WTC11 (cell line): ENCODE results near the gene ATP8B4. TPM values are rescaled to one million over a fixed set of nuclear protein-coding genes. Genes with fewer than 3 reads are reported as not detected.

Experiments
- ATAC-seq: fragments of 200-7000 bp; cut with Tn5 transposase; 2 replicates; pipeline ENCODE4 v1.10.0; 2021; ENCODE audit warnings: mild to moderate bottlenecking, moderate library complexity
- CTCF ChIA-PET: fragments of 300-600 bp; sonication (Branson Sonifier 250); formaldehyde crosslinking; loops from one replicate; lab custom pipeline; 2021; ENCODE audit warnings: antibody characterized with exemption; lab: Charles Lee
- POLR2A ChIA-PET: fragments of 350-600 bp; sonication (Branson Sonifier 250); formaldehyde crosslinking; loops from one replicate; lab custom pipeline; 2021; ENCODE audit warnings: antibody characterized with exemption; lab: Charles Lee
- DNase-seq: peaks from one replicate; pipeline ENCODE4 v3.0.0; 2021; ENCODE audit warnings: low spot score
- H3K27ac Mint-ChIP-seq: 2 replicates; pipeline ENCODE4 v1.8.0; 2021; ENCODE audit warnings: mixed read lengths
- H3K27me3 Mint-ChIP-seq: 2 replicates; pipeline ENCODE4 v1.8.0; 2021; ENCODE audit warnings: low read depth, mild to moderate bottlenecking, moderate library complexity, mixed read lengths
- H3K36me3 Mint-ChIP-seq: 2 replicates; pipeline ENCODE4 v1.8.0; 2021; ENCODE audit warnings: mixed read lengths
- H3K4me1 Mint-ChIP-seq: 2 replicates; pipeline ENCODE4 v1.8.0; 2022; ENCODE audit warnings: mixed read lengths
- H3K4me3 Mint-ChIP-seq: 2 replicates; pipeline ENCODE4 v1.8.0; 2021; ENCODE audit warnings: mild to moderate bottlenecking, moderate library complexity, mixed read lengths
- H3K9me3 Mint-ChIP-seq: 2 replicates; pipeline ENCODE4 v1.8.0; 2021; ENCODE audit warnings: mixed read lengths
- AFF4 ChIP-seq: sonication (generic); formaldehyde crosslinking; IDR thresholded peaks from 2 replicates; pipeline ENCODE4 v1.8.1; 2023; ENCODE audit warnings: mild to moderate bottlenecking, missing genetic modification reagents, borderline replicate concordance
- ATF3 ChIP-seq: sonication (generic); formaldehyde crosslinking; conservative IDR thresholded peaks from 2 replicates; pipeline ENCODE4 v1.8.1; 2022; ENCODE audit warnings: mild to moderate bottlenecking, missing genetic modification reagents
- CDX4 ChIP-seq: fragments of 250-450 bp; sonication (Bioruptor Pico); IDR thresholded peaks from 2 replicates; pipeline ENCODE4 v1.9.0; 2021; ENCODE audit warnings: moderate library complexity, mild to moderate bottlenecking, inconsistent platforms, borderline replicate concordance
- GABPB1 ChIP-seq: sonication (generic); formaldehyde crosslinking; IDR thresholded peaks from 2 replicates; pipeline ENCODE4 v1.8.1; 2023; ENCODE audit warnings: mild to moderate bottlenecking, missing genetic modification reagents
- IRF2 ChIP-seq: sonication (generic); formaldehyde crosslinking; IDR thresholded peaks from 2 replicates; pipeline ENCODE4 v1.8.0; 2022; ENCODE audit warnings: low read depth, missing genetic modification reagents, borderline replicate concordance
- KAT7 ChIP-seq: sonication (generic); formaldehyde crosslinking; IDR thresholded peaks from 2 replicates; pipeline ENCODE4 v1.8.1; 2023; ENCODE audit warnings: missing genetic modification reagents, mild to moderate bottlenecking, borderline replicate concordance
- MYBL2 ChIP-seq: sonication (generic); formaldehyde crosslinking; IDR thresholded peaks from 2 replicates; pipeline ENCODE4 v1.8.1; 2023; ENCODE audit warnings: mild to moderate bottlenecking, moderate library complexity, missing genetic modification reagents
- NFE2L1 ChIP-seq: sonication (generic); formaldehyde crosslinking; IDR thresholded peaks from 2 replicates; pipeline ENCODE4 v1.8.1; 2023; ENCODE audit warnings: missing genetic modification reagents
- NFYB ChIP-seq: sonication (generic); formaldehyde crosslinking; conservative IDR thresholded peaks from 2 replicates; pipeline ENCODE4 v1.8.0; 2022; ENCODE audit warnings: low read depth, missing genetic modification reagents
- SMAD3 ChIP-seq: sonication (generic); formaldehyde crosslinking; IDR thresholded peaks from 2 replicates; pipeline ENCODE4 v1.8.0; 2022; ENCODE audit warnings: missing genetic modification reagents, mild to moderate bottlenecking, borderline replicate concordance
- TP53 ChIP-seq: sonication (generic); formaldehyde crosslinking; IDR thresholded peaks from 2 replicates; pipeline ENCODE4 v1.8.1; 2023; ENCODE audit warnings: mild to moderate bottlenecking, missing genetic modification reagents
- ZBTB43 ChIP-seq: sonication (generic); formaldehyde crosslinking; IDR thresholded peaks from 2 replicates; pipeline ENCODE4 v1.8.1; 2023; ENCODE audit warnings: mild to moderate bottlenecking, missing genetic modification reagents
- ZMAT4 ChIP-seq: fragments of 250-450 bp; sonication (Bioruptor Pico); IDR thresholded peaks from 2 replicates; pipeline ENCODE4 v1.9.0; 2021; ENCODE audit warnings: mild to moderate bottlenecking
- ZNF138 ChIP-seq: sonication (generic); formaldehyde crosslinking; conservative IDR thresholded peaks from 2 replicates; pipeline ENCODE4 v1.8.1; 2022; ENCODE audit warnings: mild to moderate bottlenecking, moderate library complexity, missing genetic modification reagents
- ZNF263 ChIP-seq: sonication (generic); formaldehyde crosslinking; IDR thresholded peaks from 2 replicates; pipeline ENCODE4 v1.8.1; 2022; ENCODE audit warnings: low read depth, mild to moderate bottlenecking, moderate library complexity, missing genetic modification reagents
- ZNF396 ChIP-seq: fragments of 250-450 bp; sonication (Bioruptor Pico); IDR thresholded peaks from 2 replicates; pipeline ENCODE4 v1.8.0; 2021; ENCODE audit warnings: mild to moderate bottlenecking, moderate library complexity, borderline replicate concordance
- ZNF671 ChIP-seq: fragments of 250-450 bp; sonication (Bioruptor Pico); IDR thresholded peaks from 2 replicates; pipeline ENCODE4 v1.8.0; 2021; ENCODE audit warnings: mild to moderate bottlenecking
- ZSCAN18 ChIP-seq: fragments of 250-450 bp; sonication (Bioruptor Pico); IDR thresholded peaks from 2 replicates; pipeline ENCODE4 v2.1.2; 2022; ENCODE audit warnings: mild to moderate bottlenecking, moderate library complexity
- total RNA-seq: library from RNA; stranded (reverse); gene quantifications from 3 replicates; pipeline ENCODE4 v1.2.3, GENCODE V29; 2021
- TF ChIP-seq, protein P1 (sequence below): sonication (generic); formaldehyde crosslinking; IDR thresholded peaks from 2 replicates; pipeline ENCODE4 v1.8.0; 2022; ENCODE audit warnings: mild to moderate bottlenecking, missing genetic modification reagents
- TF ChIP-seq, protein P2 (sequence below): fragments of 200-600 bp; IDR thresholded peaks from 2 replicates; pipeline ENCODE4 v1.8.0; 2022; ENCODE audit warnings: antibody characterized with exemption

Gene ATP8B4
- total RNA-seq, 1 experiment from 2014 or later = 0.37 TPM

DNA sequence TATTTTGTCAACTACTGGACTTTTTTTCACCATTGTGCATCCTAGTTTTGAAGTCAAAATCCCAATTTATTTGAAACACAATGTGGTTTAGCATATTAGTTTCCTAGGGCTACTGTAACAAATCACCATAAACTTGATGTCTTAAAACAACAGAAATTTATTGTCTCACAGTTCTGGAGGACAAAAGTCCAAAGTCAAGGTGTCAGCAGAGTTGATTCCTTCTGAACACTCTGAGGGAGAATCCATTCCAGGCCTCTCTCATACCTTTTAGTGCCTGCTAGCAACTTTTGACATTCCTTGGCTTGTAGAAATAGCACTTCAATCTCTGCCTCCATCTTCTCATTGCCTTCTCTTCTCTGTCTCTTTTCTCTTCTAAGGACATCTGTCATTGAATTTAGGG, 48.1 kb upstream of the ATP8B4 start (continued):
- TF ChIP-seq AFF4 (CRISPR knock-in tag) = no peak
- TF ChIP-seq KAT7 (CRISPR knock-in tag) = no peak
- TF ChIP-seq ZSCAN18 = no peak
- TF ChIP-seq GABPB1 (CRISPR knock-in tag) = no peak
- TF ChIP-seq NFYB (CRISPR knock-in tag) = no peak
- no peak for TF ChIP-seq ZNF396 (CRISPR knock-in tag)
- TF ChIP-seq, protein P1, sequence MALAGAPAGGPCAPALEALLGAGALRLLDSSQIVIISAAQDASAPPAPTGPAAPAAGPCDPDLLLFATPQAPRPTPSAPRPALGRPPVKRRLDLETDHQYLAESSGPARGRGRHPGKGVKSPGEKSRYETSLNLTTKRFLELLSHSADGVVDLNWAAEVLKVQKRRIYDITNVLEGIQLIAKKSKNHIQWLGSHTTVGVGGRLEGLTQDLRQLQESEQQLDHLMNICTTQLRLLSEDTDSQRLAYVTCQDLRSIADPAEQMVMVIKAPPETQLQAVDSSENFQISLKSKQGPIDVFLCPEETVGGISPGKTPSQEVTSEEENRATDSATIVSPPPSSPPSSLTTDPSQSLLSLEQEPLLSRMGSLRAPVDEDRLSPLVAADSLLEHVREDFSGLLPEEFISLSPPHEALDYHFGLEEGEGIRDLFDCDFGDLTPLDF (CRISPR knock-in tag) = no peak
- TF ChIP-seq TP53 = no peak
- TF ChIP-seq, protein P2, sequence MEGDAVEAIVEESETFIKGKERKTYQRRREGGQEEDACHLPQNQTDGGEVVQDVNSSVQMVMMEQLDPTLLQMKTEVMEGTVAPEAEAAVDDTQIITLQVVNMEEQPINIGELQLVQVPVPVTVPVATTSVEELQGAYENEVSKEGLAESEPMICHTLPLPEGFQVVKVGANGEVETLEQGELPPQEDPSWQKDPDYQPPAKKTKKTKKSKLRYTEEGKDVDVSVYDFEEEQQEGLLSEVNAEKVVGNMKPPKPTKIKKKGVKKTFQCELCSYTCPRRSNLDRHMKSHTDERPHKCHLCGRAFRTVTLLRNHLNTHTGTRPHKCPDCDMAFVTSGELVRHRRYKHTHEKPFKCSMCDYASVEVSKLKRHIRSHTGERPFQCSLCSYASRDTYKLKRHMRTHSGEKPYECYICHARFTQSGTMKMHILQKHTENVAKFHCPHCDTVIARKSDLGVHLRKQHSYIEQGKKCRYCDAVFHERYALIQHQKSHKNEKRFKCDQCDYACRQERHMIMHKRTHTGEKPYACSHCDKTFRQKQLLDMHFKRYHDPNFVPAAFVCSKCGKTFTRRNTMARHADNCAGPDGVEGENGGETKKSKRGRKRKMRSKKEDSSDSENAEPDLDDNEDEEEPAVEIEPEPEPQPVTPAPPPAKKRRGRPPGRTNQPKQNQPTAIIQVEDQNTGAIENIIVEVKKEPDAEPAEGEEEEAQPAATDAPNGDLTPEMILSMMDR = no peak

DNA sequence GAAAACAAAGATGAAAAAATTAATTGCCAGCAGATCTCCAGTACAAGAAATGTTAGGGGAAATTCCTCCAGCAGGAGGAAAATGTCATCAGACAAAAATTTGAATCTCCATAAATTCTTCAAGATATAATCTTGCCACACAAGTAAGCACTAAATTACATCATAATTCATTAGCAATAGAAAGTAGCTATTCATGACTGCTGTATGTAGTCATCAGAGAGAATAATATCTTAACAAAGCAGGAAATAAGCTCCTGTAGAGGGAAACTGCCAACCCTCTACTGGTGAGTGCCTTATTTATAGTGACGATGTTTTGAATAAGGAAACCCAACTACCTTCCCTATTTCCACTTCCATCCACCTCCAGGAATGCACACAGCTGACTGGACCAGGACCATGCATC, 47.2 kb upstream of the ATP8B4 start:
- H3K9me3 Mint-ChIP-seq = peaks cover 41% of the 10 kb centered on the region
- H3K27ac Mint-ChIP-seq = no peak overlapping the region
- H3K4me3 Mint-ChIP-seq = no peak overlapping the region
- CTCF ChIA-PET = no interaction called here
- POLR2A ChIA-PET = no interaction called here
- H3K36me3 Mint-ChIP-seq = peaks cover 9% of the 10 kb centered on the region
- DNase-seq = no peak
- ATAC-seq = no peak
- no peaks in the 10 kb centered on the region for H3K27me3 Mint-ChIP-seq
- TF ChIP-seq ATF3 (CRISPR knock-in tag) (no peak), KAT7 (CRISPR knock-in tag) (no peak), ZNF263 (CRISPR knock-in tag) (no peak), ZNF138 (CRISPR knock-in tag) (no peak), IRF2 (CRISPR knock-in tag) (no peak), NFE2L1 (CRISPR knock-in tag) (no peak), MYBL2 (no peak), ZBTB43 (no peak), ZNF671 (CRISPR knock-in tag) (no peak), SMAD3 (no peak), CDX4 (CRISPR knock-in tag) (no peak), ZMAT4 (no peak)
- peaks cover 4% of the 10 kb centered on the region; the same call in 1 of the 2 replicates for H3K4me1 Mint-ChIP-seq
